GM13976 (cell line): Measurements from ENCODE around the gene DLL4.

Experiments used
- DNase-seq: peaks from one replicate; pipeline ENCODE4 v3.0.0; 2012; ENCODE audit warnings: low spot score
- CTCF ChIP-seq: IDR thresholded peaks from 2 replicates; pipeline ENCODE4 v1.5.1; 2012; ENCODE audit warnings: borderline replicate concordance, mild to moderate bottlenecking; ENCODE audit not compliant: insufficient read depth; ENCODE audit errors: extremely low read depth, missing control alignments, control extremely low read depth
- in situ Hi-C: fragments of 300-500 bp; cut with MboI; formaldehyde crosslinking; loops from one replicate; pipeline ENCODE4 v1.12.0; 2022; ENCODE audit warnings: low sequenced_read_pairs, mixed read lengths, inconsistent platforms; ENCODE audit not compliant: unreplicated experiment

The DLL4 gene

GRCh38 chr15:40930430-40931299 lies 1.5 kb downstream of the DLL4 start:
- peak; percentile 81 for DNase-seq
- in situ Hi-C loops: no loop called here
- peak; percentile 82 for TF ChIP-seq CTCF

GRCh38 chr15:40931300-40932142 lies 2.4 kb downstream of the DLL4 start:
- TF ChIP-seq CTCF: no peak
- in situ Hi-C loops: no loop called here
- DNase-seq: no peak

DNA sequence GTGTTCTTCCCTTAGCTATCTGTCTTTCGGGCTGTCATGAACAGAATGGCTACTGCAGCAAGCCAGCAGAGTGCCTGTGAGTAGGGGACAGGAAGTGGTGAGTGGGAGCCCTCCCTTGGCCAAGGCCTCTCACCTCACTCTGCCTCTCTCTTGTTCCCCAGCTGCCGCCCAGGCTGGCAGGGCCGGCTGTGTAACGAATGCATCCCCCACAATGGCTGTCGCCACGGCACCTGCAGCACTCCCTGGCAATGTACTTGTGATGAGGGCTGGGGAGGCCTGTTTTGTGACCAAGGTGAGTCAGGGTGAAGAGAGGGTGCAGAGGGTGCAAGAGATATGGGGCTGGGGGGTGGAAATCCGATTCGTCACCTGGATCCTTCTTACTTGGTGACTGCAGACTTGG lies 3.0 kb downstream of the DLL4 start:
- no peak for TF ChIP-seq CTCF
- DNase-seq: no peak

DNA sequence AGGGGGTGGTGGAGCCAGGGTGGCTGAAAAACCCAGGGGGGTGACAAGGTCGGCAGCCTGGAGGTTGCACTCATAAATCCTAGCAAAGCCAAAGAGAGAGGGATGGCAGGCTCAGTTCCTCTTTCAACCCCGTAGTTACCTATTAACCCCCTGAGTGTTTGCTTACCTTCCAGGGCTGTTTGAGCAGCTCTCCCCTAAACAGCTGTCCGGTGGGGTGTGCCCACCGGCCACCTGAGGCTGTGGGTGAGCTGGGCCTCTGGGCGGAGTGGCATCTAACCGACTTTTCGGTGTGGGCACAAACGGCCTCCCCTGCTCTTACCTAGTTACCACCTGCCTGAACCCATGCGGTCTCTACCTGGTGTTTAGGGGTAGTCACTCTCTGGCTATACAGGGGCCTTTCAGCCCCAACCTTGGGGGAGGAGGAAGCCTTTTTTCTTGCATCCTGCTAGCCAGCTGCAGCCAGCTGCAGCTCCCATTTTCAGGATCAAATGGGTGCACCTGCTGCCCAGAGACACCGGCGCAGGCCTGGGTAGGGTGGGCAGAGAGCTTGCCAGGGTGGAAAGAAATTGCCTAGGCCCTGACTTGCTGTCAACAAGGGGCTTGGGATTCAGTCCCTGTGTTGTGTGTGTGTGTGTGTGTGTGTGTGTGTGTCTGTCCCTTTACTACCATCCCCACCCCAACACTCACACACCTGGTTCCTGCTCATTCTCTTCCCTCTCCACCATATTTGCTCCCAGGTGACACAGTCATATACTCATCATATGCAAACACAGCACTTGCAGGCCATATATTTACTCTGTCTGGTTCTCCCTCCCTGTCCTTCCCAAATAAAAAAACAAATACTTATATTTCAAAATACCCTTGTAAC lies 3.7 kb downstream of the DLL4 start:
- no peak for TF ChIP-seq CTCF
- in situ Hi-C loops: no loop called here
- DNase-seq: no peak

More for the DNA sequence above, 3.0 kb downstream of the DLL4 start:
- in situ Hi-C loops: no loop called here

DNA sequence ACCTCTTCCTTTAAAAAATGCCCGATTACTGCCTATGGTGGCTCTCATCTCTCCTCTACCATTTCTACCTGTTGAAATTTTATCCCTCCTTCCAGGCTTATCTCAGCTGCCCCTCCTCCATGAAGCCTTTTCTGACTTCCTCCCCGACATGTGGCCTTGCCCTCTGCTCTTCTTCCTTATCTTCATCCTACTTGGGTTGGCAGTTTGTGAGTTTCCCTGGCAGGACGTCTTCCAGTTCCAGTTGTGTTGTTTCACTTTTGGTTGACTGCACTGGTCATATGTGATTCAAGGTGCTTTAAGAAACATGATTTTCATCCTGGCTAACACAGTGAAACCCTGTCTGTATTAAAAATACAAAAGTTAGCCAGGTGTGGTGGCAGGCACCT lies 4.4 kb downstream of the DLL4 start:
- no peak for DNase-seq
- in situ Hi-C loops: no loop called here
- TF ChIP-seq CTCF: no peak

DNA sequence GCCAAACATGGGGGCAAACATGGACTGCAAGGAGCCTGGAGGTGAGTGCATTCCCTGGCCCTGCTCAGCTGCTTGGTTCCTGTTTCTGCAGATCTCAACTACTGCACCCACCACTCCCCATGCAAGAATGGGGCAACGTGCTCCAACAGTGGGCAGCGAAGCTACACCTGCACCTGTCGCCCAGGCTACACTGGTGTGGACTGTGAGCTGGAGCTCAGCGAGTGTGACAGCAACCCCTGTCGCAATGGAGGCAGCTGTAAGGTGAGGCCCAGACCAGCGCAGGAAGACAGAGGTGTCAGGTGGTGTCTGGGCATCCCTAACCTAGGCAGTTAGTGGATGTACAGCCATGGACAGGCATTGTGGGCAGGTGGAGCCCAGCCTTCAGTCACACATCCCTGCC lies 5.3 kb downstream of the DLL4 start:
- in situ Hi-C loops: no loop called here
- TF ChIP-seq CTCF: no peak
- DNase-seq: no peak
